ENCODE results near the gene MTCL3.

The MTCL3 gene

DNA sequence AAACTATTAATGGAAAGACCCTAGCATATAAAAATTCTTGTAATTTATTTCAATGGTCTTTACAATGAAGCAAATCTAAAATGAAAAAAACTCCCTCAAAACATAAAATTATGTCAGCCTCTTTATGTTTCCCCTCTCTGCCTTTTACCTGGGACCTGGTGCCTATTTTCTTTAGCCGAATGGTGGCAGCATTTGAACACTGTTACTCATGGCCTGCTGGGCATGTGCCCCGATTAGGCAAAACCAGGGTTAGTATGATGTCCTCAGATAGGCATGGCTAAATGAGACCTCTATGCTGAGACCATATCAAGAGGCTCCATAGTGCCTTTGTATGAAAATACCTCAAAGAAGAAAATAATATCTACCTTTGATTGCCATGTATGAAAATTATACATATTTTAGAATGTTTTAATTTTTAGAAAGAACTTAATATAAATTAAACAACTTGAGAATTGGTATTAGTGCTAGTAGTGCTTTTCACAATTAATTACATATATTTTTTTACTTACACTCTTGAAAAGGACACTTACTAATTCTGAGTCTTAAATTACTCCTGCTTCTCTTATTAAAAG is 35.4 kb upstream of the MTCL3 start:
- Mint-ChIP-seq H3K4me3 (no peak overlapping the region), H3K4me1 (peaks cover 9% of the 10 kb centered on the region), H3K9me3 (no peaks in the 10 kb centered on the region), H3K27me3 (ENCODE audit: low read depth, poor library complexity) (peaks cover 2% of the 10 kb centered on the region), H3K36me3 (ENCODE audit: low read depth) (no peaks in the 10 kb centered on the region), H3K27ac (no peak overlapping the region)
- TF ChIP-seq, protein P1, sequence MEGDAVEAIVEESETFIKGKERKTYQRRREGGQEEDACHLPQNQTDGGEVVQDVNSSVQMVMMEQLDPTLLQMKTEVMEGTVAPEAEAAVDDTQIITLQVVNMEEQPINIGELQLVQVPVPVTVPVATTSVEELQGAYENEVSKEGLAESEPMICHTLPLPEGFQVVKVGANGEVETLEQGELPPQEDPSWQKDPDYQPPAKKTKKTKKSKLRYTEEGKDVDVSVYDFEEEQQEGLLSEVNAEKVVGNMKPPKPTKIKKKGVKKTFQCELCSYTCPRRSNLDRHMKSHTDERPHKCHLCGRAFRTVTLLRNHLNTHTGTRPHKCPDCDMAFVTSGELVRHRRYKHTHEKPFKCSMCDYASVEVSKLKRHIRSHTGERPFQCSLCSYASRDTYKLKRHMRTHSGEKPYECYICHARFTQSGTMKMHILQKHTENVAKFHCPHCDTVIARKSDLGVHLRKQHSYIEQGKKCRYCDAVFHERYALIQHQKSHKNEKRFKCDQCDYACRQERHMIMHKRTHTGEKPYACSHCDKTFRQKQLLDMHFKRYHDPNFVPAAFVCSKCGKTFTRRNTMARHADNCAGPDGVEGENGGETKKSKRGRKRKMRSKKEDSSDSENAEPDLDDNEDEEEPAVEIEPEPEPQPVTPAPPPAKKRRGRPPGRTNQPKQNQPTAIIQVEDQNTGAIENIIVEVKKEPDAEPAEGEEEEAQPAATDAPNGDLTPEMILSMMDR (IDR thresholded peaks at IDR 0.05) = no peak
- DNase-seq = no peak

DNA sequence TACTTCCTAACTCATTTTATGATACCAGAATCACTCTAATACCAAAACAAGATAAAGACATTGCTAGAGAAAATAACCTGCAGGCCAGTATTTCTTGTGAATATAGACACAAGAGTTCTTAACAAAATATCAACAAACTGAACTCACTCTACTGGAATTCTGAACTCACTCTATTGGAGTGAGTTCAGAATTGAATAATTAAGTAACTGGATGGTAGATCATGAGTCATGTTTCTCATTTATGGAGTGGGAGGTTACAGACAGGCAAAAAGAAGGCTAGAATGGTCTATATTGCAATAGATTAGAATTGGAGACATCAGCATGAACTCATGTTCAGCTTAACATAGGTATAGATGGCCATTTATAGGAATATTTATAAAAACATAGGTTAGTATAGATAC is 31.3 kb upstream of the MTCL3 start:
- peaks cover 3% of the 10 kb centered on the region for H3K27me3 Mint-ChIP-seq (ENCODE audit: low read depth, poor library complexity)
- peaks cover 9% of the 10 kb centered on the region for H3K4me1 Mint-ChIP-seq
- TF ChIP-seq, protein P1 (IDR thresholded peaks at IDR 0.05) = no peak
- no peak overlapping the region for H3K27ac Mint-ChIP-seq
- H3K9me3 Mint-ChIP-seq = no peaks in the 10 kb centered on the region
- no peak for DNase-seq
- no peaks in the 10 kb centered on the region for H3K36me3 Mint-ChIP-seq (ENCODE audit: low read depth)
- H3K4me3 Mint-ChIP-seq = no peak overlapping the region

DNA sequence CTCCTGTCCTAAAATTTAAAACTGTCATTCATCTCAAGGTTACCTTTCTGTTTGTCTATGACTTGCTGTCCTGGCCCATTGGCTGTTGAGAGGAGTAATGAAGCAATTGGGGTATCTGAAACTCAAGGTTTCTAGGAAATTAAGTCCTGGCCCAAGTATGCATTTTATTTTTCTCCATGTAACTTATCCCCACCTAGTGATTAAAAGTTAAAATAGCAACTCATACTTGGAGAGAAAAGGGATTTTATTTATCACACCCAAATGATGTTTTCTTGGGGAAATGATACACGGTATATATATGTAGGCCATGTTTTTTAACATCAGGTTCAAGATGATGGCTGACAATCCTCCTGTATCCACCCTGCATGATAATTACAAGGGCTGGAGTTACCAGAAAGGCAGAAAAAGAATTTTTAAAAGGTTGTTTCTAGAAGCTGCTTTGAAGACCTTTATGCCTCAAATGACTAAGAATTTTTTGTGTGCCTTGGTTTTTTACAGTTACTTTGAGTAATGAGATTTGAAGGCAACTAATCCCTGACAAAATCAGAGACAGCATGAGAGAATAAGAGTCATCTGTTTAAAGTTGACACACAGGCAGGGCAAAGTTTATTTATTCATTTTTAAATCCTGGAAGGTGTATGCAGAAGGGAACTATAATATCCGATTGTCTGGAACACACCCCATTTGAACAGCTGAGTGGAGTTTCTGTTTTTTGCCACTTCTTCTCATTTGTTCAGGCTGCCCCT is 28.9 kb upstream of the MTCL3 start:
- TF ChIP-seq, protein P1 (IDR thresholded peaks at IDR 0.05) = no peak
- Mint-ChIP-seq H3K36me3 (ENCODE audit: low read depth) (no peaks in the 10 kb centered on the region), H3K9me3 (no peaks in the 10 kb centered on the region), H3K27me3 (ENCODE audit: low read depth, poor library complexity) (peaks cover 3% of the 10 kb centered on the region), H3K27ac (no peak overlapping the region), H3K4me1 (peaks cover 9% of the 10 kb centered on the region), H3K4me3 (no peak overlapping the region)
- DNase-seq = no peak

DNA sequence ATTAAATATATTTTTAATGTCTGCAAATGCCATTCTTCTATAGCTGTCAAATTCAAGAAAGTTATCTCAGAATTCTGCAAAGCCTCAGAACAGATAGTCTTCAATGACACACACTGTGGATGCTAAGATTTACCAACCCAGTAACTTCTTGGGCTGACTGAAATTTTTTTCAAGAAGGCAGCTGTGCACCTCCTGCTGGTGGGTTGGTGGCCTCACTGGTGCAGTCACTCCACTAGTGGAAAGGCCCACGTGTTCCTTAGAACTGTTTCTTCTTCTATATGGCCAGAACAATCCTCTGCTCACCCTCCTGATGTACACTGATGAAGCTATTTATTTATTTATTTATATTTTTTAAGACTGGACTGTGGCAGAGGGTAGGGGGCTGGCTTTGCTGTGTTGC is 28.1 kb upstream of the MTCL3 start:
- H3K27me3 Mint-ChIP-seq (ENCODE audit: low read depth, poor library complexity) = peaks cover 3% of the 10 kb centered on the region
- no peak overlapping the region for H3K27ac Mint-ChIP-seq
- H3K4me1 Mint-ChIP-seq = peaks cover 9% of the 10 kb centered on the region
- no peaks in the 10 kb centered on the region for H3K9me3 Mint-ChIP-seq
- H3K4me3 Mint-ChIP-seq = no peak overlapping the region
- TF ChIP-seq, protein P1 (IDR thresholded peaks at IDR 0.05) = peak; percentile 39
- DNase-seq = no peak
- H3K36me3 Mint-ChIP-seq (ENCODE audit: low read depth) = no peaks in the 10 kb centered on the region

DNA sequence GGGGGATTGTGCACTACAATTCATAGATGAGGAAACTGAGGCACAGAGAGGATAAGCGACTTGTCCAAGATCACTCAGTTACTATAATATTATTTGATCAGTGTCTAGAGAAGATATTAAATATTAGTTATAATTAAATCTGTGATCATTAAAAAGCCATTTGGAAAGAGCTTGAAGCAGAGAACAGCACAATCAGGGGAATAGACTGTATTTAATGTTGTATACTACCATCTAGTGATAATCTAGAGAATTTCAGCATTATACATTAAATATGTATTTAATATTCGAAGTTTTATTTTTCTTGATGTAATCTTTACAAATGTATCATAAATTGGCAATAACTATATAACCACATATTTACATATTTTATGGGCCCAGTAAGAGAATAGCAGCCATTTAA is 20.1 kb upstream of the MTCL3 start:
- Mint-ChIP-seq H3K4me3 (no peak overlapping the region), H3K36me3 (ENCODE audit: low read depth) (no peaks in the 10 kb centered on the region), H3K27me3 (ENCODE audit: low read depth, poor library complexity) (peaks cover 7% of the 10 kb centered on the region), H3K9me3 (no peaks in the 10 kb centered on the region), H3K4me1 (no peaks in the 10 kb centered on the region), H3K27ac (no peak overlapping the region)
- TF ChIP-seq, protein P1 (IDR thresholded peaks at IDR 0.05) = no peak
- DNase-seq = no peak
